GM19463 (cell line): Measurements from ENCODE around the gene TUBE1.
"Not testable (repeated sequence)": the region's sequence is repeated elsewhere in the genome, so short reads cannot be mapped to it uniquely, and the experiment has no call there.

ENCODE experiments used
- ATAC-seq: cut with Tn5 transposase; IDR thresholded peaks from one replicate; pipeline ENCODE4 v1.9.1; 2021; ENCODE audit warnings: mild to moderate bottlenecking, moderate library complexity; ENCODE audit not compliant: unreplicated experiment

The TUBE1 gene

DNA sequence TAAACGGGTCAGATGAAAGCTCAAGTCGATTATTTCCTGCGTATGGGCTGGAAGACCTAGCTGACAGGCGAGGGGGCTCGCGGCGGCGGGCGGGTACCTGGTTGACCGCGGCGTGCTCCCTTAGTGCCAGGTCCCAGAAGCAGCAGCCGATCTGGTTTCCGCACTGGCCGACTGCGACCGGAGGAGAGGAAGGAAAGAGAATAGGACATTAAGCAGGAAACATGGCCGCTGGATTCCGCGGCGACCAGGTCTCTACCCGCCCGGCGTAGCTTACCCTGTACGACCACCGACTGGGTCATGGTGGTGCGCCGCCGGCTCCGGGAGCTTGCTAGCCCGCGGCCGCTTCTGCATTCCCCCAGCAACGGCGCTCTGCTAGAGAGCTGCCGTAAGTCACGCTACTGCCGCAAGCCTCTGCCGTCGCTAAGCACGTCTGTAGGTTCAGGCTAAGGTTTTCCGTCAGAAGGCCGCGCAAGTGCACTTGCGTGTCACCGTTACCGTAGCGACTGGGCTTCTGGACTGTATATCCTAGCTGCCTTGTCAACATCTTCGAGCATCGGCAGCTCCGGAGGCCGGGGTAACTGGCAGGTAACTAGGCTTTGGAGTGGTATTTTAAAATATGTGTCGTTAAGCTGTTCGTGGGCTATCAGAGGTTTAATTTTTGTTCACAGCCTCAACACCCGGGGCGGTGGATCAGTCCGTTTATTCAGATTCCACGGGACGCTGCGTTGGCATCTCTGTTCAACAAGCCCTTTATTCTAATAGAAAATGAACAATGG lies at the start of gene TUBE1, which contains the start of gene FAM229B:
Gene TUBE1 (minus strand): TSS at position 347 of the 776 bp plus-strand sequence. CDS start 48 bp downstream, at position 299.
Gene FAM229B (plus strand): TSS at position 456 of the 776 bp plus-strand sequence. CDS start 11,693 bp downstream, outside the sequence.
- peak; percentile 95 for ATAC-seq

DNA sequence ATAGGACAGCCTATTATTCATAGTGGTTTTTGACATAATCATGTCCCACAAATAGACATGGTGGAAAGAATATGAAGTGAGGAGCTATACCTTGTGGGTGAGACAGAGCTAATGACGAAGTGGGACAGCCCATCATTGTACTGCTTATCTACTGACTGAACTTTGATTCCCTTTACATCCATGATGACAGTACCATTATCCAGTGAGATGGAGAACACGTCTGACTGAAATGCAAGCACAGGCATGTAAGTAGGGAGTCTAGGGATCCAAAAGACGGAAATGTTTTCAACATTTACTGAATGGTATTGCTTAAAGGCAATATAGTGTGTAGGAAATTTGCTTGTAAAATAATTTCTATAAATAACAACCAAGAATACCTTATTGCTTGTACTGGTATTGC lies 43.6 kb upstream of the TUBE1 start:
- no peak for ATAC-seq

GRCh38 chr6:112128208-112128607 lies 40.9 kb upstream of the TUBE1 start:
- no peak for ATAC-seq

GRCh38 chr6:112123982-112124381 lies 36.7 kb upstream of the TUBE1 start:
- ATAC-seq, result no peak

- no peak for ATAC-seq
Observed at GRCh38 chr6:112122756-112123155, 35.5 kb upstream of the TUBE1 start.

DNA sequence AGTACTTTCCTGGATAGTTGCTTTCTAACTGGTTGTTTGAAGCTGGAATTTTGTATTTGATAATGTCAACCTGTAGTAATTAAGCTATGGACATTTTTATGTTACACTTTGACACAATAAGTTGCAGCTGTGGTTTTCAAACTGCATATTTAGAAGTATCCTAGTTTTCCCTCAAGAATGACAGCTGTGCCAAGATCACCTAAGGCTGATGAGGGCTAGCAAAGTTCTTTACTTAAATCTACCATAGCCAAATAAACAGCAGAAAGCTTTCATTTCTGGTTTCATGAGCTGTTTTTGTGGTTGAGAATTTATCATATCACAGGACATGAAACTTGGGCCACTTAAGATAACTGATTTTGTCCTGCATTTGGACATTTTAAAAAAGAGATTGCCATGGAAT lies 30.8 kb upstream of the TUBE1 start:
- ATAC-seq, result no peak

GRCh38 chr6:112117554-112117953 lies 30.3 kb upstream of the TUBE1 start:
- no peak for ATAC-seq

- no peak for ATAC-seq
Observed at GRCh38 chr6:112116221-112116620, 28.9 kb upstream of the TUBE1 start.

DNA sequence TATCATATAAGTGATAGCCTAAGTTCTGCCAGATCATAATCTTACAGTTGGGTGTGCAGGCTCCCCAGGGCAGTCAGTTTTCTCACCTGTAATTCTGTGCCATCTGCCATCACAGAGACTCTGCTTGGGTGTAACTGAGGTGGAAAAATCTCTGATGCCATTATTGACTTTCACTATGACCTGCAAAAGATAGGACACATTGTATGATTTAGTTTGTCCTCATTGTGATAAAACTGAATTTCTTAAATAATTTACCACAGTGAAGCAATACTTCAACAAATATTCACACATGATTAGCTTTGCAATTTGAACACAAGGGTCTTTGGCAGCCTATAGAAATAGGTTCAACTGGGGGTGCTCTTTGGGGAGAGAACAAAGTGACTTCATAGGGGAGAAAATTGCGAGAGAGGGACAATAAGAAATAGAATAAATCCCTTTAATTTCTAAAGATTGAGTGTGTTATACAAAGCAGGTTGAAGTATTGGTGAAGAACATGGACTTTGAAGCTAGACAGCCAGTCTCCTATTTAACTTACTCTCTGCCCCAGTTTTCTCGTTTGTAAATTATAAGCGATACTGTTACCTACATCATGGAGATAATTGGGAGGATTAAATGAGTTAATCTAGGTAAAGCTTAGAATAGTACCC lies 27.4 kb upstream of the TUBE1 start:
- no peak for ATAC-seq

DNA sequence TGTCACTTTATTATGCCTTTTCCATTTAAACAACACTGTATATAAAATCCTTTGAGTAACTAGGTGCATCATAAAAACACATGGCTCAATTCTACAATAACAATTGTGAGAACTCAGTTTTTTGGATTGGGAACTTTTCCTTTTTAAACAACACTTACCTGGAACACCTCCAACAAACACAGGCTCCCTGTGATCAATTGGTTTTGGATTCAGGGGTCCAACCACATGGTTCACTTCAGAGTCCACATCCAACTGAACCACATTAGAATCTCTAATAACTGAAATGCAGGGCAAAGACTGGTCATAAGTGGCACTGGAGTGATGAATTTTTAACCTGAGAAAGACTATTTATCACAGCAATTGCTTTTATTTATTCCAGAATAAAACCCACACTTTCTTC lies 26.6 kb upstream of the TUBE1 start:
- ATAC-seq, result no peak

DNA sequence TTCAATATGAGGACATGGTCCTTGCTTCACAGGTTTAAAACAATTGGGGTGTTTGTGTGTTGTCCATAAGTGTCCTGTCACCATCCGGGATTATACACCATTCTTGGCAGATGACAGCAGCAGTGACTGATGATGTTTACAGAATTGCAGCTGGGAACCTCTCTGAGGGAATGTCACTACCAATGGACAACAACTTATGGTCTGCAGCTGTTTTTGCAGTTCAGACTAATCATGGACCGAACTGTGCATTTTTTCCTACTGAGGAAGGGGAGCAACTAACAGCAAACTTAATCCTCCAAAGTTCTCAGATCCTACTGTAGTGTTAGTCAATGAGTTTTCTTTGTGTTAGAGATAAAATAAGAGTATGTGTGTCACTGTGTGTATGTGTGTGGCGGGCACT lies 26.1 kb upstream of the TUBE1 start:
- ATAC-seq, result no peak

- no peak for ATAC-seq
Observed at GRCh38 chr6:112109262-112109661, 22.0 kb upstream of the TUBE1 start.

GRCh38 chr6:112106562-112106961 lies 19.3 kb upstream of the TUBE1 start:
- no peak for ATAC-seq

DNA sequence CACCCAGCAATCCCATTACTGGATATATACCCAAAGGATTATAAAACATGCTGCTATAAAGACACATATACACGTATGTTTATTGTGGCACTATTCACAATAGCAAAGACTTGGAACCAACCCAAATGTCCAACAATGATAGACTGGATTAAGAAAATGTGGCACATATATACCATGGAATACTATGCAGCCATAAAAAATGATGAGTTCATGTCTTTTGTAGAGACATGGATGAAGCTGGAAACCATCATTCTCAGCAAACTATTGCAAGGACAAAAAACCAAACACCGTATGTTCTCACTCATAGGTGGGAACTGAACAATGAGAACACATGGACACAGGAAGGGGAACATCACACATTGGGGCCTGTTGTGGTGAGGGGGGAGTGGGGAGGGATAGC lies 18.7 kb upstream of the TUBE1 start:
- ATAC-seq, result not testable (repeated sequence)

DNA sequence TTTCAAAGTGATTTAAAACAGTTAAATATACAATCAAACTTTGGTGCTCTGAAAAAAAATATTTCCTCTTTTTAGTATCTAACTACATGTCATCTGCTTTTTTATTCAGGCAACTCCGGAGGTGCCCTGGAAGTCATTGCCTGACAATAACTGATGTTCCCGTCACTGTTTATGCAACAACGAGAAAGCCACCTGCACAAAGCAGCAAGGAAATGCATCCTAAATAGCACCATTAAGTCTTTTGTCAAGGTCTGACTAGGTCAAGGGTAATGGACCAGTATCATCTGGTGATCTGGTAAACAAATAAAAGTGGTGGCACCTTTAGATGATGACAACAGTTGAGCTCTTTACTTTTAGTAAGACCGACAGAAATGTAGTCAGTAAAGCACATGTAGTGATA lies 13.3 kb upstream of the TUBE1 start:
- no peak for ATAC-seq

- no peak for ATAC-seq
Observed at GRCh38 chr6:112096901-112097300, 9.6 kb upstream of the TUBE1 start.

GRCh38 chr6:112087916-112088315 lies 634 bp upstream of the TUBE1 start:
- no peak for ATAC-seq

DNA sequence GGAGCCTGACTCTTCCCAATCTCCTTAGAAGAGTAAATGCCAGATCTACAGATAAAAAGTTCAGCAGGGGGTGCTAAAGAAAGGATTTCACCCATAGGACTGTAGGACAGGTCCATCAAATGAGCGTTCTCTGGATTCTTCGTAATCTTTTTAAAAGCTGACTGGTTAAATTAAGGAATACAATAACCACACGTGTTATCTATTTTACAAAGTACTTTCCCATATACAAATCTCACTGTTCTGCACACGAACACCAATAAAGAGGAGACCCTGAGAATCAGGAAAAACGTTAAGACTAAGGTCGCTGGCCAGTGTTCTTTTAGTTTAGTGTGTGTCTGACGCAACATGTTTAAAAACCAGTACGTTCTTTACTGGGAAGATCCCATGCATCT lies 542 bp downstream of the TUBE1 start:
- ATAC-seq, result peak; percentile 9

- ATAC-seq, result no peak
Observed at GRCh38 chr6:112085286-112086065, 1.8 kb downstream of the TUBE1 start.

GRCh38 chr6:112081569-112081968 lies 5.7 kb downstream of the TUBE1 start:
- no peak for ATAC-seq

GRCh38 chr6:112066606-112067005 lies 20.7 kb downstream of the TUBE1 start:
- ATAC-seq, result no peak
